ENCODE data around the gene ABLIM2.

GRCh38 chr4:8079031-8079885 is 79.4 kb downstream of the ABLIM2 start:
- TF ChIP-seq, protein P1, sequence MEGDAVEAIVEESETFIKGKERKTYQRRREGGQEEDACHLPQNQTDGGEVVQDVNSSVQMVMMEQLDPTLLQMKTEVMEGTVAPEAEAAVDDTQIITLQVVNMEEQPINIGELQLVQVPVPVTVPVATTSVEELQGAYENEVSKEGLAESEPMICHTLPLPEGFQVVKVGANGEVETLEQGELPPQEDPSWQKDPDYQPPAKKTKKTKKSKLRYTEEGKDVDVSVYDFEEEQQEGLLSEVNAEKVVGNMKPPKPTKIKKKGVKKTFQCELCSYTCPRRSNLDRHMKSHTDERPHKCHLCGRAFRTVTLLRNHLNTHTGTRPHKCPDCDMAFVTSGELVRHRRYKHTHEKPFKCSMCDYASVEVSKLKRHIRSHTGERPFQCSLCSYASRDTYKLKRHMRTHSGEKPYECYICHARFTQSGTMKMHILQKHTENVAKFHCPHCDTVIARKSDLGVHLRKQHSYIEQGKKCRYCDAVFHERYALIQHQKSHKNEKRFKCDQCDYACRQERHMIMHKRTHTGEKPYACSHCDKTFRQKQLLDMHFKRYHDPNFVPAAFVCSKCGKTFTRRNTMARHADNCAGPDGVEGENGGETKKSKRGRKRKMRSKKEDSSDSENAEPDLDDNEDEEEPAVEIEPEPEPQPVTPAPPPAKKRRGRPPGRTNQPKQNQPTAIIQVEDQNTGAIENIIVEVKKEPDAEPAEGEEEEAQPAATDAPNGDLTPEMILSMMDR (conservative IDR thresholded peaks at IDR 0.05; ENCODE audit: low read length) = no peak
- TF ChIP-seq EZH2phosphoT487 (IDR thresholded peaks at IDR 0.05; ENCODE audit: borderline replicate concordance, low read depth, low read length) = no peak
